NCI-H510A treated with DMSO at 0.1 percent for 48 hours (cell line): ENCODE results near the gene CFAP97D1.
"Not testable (repeated sequence)": the region's sequence is repeated elsewhere in the genome, so short reads cannot be mapped to it uniquely, and the experiment has no call there.

Experiments used
- DNase-seq: peaks from one replicate; lab custom pipeline; 2025; lab: John Stamatoyannopoulos, UW

CFAP97D1 gene

DNA sequence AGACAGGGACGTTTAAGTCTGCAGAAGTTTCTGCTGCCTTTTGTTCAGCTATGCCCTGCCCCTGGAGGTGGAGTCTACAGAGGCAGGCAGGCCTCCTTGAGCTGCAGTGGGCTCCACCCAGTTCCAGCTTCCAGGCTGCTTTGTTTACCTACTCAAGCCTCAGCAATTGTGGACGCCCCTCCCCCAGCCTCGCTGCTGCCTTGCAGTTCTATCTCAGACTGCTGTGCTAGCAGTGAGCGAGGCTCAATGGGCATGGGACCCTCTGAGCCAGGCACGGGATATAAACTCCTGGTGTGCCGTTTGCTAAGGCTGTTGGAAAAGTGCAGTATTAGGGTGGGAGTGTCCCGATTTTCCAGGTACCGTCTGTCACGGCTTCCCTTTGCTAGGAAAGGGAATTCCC, 17.8 kb downstream of the CFAP97D1 start:
- not testable (repeated sequence) for DNase-seq

DNA sequence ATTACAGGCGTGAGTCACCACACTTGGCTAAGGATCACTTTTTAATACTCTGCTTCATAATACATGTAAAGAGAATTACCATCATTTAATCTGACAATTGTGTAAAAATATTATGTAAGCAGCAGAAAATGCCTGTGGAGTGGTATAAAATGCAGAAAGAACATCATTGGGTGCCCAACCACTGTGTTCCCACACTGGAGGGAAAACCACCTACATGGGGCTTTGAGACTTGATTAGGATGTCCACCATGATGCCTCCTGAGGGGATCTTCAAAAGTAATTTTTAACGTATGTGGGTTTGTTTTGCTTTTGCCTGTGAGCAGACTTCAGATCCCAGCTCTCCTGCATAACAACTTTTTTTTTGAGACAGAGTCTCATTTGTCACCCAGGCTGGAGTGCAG, 18.8 kb downstream of the CFAP97D1 start:
- DNase-seq = no peak

DNA sequence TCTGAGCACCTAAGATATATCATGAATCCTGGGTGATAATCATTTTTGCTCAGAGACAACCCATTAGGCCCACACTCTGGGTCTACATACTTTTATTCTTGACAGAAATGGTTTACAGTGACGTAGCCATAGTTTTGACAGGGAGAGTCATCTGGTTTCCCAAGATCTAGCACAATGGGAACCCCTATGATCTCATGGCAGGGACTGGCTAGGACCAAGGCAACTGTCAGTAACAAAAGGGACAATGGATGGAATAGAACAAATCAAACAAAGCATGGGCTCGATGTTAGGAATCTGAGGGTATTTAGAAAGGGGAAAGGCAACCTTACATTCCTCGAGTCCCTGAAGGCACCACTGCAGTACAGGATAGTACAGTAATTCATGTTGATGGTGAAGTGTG, 20.5 kb downstream of the CFAP97D1 start:
- no peak for DNase-seq

DNA sequence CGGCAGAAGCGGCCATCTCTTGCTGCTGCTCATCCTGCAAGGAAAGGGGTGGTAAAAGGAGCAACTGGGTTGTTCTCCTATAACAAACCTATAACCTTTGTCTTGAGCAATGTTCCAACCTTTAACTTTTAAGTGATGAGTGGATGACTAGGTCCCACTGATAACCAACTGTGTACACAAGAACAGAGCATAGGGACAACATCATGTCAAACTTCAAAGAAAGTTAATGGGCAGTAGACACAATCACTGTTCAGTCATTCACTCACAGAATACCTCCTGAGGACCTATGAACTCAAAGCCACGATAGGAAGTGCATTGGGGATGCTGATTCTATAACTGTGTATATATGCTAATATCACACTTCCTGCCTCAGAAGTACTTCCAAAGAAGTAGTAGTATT, 21.6 kb downstream of the CFAP97D1 start:
- no peak for DNase-seq

DNA sequence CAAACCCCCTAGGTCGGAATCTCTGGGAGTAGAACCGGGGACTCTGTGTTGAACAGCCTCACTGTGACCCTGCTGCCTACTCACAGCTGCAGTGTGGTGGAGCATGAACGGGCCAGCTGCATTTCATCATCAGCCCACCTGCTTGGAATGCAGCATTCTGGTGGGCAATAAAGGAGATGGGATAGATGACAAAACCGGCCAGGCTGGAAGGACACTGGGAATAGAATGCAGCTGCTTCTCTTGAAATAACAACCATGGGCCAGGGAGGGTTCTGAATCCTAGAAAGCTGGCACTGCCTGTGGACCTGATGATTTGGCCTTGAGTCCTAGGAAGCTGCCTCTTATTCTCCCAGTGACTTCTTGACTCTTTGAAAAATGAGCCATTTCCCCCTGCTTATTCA, 23.5 kb downstream of the CFAP97D1 start:
- DNase-seq = no peak

DNA sequence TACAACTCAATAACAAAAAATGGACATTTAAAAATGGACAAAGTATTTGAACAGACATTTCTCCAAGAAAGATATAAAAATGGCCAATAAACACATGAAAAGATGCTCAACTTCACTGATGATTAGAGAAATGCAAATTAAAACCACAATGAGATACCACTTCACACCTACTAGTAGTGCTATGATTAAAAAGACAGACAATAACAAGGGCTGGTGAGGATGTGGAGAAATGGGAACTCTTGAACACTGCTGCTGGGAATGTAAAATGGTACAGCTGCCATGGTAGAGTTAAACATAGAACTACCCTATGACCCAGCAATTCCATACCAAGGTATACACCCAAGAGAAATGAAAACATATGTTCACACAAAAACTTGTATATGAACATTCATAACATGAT, 24.9 kb downstream of the CFAP97D1 start:
- no peak for DNase-seq

DNA sequence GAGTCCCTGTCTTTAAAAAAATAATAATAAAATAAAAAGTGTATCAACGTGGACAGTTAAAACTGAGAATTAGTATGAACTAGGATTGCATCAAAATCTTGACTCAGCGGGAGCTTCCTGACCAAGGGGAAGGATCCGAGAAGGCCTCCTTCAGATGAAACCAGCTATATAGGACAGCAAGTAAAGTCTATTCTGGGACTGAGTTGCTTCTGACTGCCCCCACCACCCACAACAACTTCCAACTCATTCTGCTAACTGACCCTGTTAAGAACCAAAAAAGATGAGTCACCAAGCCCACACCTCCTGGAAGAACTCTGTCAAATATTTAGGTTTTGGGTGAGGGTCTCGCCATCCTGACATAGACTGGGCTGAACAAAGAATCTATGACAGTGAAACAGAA, 27.8 kb downstream of the CFAP97D1 start:
- DNase-seq = no peak

DNA sequence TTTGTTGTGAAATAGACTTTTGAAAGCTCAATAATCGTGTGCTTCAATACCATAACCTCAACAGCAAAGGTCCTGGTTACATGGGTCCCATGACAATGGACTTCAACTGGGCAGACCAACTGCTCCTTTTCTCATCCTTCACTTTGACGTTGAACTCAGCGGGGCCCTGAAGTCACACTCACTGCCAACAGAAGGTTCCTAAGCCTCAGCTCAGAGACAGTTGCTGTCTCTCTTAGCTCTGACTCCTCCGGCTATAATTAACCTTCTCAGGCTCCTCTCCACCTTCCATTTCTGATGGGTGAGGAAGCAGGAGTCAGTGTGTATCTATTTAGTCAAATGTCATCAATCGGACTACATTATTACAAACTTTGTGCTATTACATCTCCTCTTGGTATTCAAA, 28.9 kb downstream of the CFAP97D1 start:
- no peak for DNase-seq

DNA sequence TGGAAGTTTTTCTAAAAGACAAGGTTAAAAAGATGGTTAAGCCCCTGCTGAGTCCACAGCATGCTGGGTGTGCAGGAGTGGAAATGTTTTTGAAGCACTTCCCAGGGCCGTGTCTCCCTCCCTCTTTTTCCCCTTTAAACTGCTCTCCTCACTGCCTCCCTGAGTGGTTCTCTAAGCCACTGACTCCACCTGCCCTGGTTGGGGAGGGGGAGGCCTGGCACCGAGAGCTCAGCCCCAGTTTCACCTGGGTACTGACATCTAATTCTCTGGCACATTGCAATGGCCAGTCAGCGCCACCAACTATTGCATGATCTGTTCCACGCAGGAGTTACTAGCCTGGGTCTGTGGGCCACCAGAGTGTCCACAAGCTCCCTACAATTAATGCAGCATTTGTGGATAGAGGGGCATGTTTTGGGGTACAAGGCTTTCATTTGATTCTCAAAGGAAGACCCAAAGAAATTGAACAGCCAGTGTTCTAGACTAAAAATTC, 30.0 kb downstream of the CFAP97D1 start:
- no peak for DNase-seq

DNA sequence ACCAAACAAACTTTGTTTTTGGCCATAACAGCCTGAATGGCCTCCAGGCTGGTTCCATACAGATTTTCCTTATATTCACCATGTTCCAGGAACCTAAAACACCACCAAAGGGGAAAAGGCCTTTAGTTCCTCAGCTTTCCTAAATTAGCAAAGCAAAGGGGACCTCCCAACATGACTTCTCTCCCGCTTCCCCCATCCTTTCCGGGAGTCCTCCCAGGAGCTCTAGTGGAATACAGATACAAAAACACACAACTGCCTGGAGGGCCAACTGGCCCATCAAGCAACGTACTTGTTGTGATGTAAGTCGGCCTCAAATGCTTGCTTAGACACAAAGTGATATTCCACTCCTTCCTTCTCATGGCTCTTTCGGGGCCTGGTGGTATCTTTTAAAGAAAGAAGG, 30.6 kb downstream of the CFAP97D1 start:
- no peak for DNase-seq

DNA sequence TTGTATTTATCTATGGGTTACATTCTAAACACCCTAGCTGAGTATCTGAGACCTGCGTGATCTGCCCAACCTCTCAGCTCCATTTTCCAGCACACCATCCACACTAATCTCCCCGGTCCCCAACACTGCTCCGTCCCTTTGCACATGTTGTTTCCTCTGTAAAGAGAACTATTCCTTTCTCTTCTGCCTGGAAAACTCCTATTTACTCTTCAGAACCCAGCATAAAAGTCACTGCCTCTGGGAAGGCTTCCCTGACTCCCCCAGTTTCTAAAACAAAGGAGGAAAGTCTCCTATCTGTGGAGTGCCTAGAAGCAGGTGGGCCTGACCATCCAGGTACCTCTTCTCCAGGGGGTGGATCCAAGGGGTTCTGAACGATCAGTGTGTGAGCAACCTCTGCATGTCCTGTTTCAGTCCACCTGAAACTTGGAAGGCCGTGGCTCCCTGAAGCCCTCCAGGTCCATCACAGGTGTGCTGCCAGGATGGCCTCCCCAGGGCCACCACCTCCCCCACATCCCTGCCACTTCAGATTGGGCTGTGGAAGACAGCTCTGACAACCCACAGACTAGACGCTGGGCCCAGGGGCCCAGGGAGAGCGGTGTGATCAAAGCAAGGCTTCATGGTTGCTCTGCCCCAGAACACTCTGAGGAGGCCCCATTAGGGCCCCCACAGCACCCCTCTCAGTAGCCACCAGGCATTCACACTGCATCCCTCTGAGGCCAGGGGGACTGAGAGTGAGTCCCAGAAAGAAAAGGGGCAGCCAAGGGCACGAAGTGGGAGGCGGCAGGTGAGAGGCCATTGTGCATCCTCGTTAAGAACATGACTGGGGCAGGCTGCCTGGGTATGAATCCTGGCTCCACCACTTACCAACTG, 32.4 kb downstream of the CFAP97D1 start:
- DNase-seq = no peak

DNA sequence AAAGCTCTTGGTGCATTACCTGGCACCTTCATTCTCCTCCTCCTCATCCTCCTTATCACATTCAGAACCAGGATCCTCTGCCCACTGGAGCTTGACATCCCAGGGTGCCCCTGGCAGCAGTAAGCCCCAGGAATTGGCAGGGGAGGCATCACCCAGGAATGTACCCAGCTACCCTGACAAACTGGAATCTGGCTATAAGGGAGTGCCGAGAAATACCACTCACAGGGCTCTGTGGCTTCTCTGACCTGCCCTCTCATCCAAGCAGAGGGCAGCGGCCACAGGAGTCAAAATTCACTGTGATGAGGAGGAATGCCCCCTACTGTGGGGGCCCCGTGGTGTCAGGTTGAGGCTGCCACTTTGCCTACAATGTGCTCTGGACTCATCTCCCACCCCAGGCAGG, 33.2 kb downstream of the CFAP97D1 start:
- no peak for DNase-seq

DNA sequence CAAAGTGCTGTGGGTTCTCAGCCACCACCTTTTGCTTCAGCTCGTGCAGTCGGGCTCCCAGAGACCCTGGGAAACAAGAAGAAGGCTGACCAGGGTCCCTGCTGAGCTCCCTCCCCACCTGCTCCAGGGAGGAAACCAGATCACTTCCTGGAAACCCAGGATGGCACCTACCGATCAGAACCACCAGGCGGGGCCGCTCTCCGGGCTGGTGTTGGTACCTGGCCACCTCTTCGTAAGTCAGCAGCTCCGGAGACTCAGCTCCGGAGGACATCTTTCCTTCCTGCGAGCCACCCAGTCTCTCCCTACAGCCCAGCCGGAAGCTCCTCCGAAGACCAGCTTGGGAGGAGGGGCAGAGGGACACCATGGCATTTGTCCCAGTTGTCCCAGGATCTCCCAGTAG, 33.8 kb downstream of the CFAP97D1 start:
- DNase-seq = no peak

DNA sequence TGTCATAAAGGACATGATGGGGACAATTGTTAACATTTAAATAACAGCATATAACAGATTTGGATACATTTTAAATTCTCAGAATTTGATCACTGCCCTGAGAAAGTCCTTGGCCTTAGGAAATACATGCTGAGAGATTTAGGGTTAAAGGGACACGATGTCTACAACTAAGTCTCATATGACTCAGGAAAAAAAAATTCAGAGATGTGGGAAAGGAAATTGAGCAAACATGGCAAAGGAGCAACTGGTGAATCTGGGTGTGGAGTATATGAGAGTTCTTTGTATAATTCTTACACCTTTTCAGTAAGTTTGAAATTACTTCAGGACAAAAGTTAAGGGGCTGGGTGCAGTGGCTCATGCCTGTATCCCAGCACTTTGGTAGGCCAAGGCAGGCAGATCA, 34.5 kb downstream of the CFAP97D1 start:
- no peak for DNase-seq

DNA sequence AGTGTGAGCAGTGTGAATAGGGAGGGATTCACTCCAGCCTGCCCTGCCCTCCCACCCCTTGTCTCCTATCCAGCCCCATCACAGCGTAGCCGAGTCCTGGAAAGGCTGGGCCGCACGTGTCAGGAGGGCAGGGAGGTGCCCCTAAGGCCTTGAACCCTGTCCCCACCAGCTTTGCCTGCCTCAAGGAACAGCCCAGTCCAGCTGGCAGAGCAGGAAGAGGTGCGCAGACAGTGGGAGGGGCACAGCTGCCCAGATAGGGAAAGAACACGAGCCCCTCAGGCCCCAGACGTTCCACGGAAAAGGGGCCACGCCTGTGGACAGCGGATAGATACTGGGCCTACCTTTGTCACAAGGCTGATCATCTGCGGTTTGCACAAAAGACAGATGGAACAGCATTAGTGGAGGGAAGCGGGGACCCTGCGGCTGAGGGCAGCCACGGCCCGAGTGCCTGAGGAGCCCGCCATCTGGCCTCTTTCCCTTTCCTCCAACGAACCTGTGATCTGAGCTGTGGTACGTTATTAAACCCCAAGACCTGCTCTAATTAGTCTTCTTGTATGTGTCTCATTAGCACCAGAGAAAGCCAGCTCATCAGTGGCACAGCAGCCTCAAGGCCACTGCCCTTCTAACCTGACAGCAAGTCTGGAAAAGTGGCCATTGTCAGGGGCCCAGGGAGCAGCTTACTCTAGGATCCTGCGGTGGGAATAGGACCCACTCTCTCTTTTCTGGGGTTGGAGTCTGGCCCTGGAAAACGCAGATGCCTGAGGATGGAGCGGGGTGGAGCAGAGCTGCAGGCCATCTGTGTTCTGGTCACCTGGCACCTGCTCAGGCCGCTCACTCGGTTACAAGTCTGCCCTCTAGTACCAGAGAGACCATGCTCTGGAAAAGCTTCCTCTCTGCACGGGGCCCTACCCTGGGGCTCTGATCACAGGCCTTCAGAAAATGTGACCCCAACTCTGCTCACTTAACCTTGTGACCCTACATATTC, 36.4 kb downstream of the CFAP97D1 start:
- DNase-seq = no peak

DNA sequence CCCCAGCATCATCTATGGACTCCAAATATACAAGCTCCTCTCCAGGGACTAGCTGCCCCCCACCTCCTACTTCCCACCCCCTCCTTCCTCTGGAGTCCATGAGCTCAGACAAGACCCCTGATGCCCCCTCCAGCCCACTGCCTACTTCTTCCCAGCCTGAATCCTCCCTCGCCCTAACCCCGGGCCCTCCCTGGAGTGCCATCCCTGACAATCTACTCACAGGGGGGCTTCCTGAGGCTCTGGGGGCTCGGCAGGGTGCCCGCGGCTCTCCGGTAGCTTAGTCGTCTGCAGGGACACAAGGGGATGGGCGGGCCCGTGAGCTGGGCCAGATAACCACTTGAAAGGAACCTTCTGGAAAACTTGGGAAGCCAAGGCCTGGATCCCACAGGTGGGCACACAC, 37.6 kb downstream of the CFAP97D1 start:
- DNase-seq = no peak

DNA sequence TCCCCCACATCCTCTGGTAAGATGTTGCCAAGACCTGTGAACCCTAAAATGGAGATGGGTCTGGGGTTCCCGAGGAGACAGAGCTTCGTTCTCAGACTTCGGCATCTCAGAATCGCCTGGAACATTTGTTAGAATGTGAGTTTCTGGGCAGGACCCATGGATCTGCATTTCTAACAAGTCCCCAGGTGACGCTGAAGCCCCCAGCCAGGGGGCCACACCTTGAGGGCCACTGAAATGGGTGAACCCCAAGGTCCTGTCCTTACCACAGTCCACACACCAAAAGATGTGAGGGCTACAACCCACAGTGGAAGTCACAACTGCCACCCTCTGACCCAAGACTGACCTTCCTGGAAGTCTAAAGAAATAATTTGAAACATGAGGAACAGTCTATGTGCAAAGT, 38.7 kb downstream of the CFAP97D1 start:
- no peak for DNase-seq

DNA sequence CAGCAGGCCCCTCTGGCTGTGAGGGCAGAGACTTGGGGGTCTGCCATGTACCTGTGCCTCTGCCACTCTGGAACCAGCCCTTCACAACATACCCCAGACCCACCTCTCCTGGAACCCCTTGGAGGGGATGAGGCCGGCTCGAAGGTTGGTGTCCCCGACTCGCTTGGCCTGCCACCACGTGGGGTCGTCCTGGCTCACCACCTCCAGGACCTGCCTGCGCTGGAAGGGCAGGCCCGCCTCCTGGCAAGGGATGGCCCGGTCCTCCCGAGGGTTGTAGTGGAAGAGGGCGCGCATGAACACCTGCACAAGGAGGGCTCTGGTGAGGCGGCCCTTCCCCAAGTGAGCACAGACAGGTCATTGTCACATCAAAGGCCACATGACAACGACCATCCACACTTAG, 40.5 kb downstream of the CFAP97D1 start:
- no peak for DNase-seq

DNA sequence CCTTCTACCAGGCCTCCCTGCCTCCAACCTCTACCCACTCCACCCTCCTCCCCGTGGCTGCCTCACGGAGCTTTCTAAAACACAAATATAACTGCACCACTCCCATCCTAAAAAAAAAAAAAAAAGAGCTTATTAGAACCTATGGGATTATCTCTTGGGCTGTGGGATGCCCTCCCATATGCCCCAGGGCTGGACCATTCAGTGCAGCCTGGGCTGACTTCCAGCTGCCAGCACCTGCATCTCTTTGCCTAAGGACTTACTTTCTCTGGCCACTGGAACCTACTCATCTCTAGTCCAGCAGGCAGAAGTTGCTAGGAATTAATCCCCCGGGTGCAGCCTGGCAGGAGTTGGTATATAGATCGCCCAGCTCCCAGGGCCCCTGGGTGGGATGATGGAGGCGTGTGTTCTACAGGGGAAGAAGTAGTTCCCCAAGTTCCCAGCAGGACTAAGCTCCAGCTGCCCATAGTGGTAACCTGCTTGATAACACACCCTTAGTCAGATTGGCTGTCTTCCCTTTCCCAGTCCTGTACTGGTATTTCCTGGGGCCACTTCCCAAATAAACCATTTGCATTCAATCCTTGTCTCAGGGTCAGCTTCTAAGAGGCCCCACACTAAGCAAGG, 42.4 kb downstream of the CFAP97D1 start:
- DNase-seq = no peak

DNA sequence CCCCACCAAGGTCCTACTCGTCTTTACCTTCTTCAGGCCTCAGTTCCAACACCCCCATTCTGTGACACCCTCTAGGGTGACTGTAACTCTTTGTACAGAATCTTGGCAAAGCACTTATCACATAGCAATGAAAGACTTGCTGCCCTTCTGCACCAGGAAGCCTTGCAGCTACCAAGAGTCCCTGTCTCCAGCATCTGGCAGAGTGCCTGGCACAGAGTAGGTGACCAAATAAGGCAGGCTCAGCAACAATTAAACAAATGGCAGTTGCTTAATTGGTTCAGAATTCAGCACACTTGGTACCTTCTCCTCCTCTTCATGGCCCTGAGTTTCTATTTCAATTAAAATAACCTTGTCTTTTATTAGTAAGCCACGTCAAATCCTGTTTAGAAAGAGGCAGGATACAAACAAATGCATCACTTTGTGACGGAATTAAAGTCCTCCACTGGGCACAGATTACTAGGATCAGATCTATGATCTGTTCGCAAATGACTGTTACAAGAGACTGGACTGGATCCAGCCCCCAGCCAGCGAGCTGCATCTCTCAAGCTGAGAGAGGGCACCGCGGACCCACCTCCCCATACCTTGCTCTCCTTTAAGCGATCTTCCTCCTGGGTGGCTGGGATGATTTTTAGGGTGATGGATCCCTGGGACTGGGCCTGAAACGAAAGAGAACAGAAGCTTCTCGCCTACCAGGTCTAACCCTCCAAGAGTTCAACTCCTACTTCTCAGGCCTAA, 43.3 kb downstream of the CFAP97D1 start:
- no peak for DNase-seq

DNA sequence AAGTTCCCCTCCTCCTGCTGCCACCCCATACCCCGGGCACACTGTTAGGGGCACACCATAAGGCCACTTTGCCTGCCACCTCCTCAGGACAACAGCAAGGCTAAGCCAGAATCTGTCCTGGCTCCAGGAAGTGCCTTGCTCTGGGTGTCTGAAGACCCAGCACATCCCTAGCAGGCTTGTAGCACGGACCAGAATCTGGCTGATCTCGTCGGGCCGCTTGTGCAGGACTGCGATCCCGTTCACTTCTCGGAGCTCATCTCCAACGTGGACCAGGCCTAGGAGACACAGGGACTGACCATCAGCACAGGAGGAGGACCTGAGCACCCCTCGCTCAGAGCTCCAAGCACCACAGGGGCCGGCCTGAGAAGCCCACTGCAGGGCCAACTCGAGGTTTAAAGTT, 45.3 kb downstream of the CFAP97D1 start:
- DNase-seq = no peak

DNA sequence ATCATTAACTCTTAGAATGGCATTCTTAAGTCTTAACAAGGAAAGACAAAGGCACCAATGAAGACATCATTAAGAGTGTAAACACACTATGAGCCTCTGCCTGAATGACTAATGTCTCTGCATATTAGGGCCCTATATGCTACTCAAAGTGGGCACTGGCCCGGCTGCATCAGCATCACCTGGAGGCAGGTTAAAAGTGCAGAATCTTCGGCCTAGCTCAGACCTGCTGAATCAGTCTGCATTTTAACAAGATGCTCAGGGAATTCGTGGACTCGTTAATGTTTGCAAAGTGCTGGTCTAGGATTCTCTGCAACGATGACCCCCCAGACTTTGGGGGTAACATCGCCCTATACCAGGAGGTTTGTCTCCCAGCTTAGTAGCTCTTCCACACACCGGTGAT, 46.0 kb downstream of the CFAP97D1 start:
- DNase-seq = no peak
